Measurements from ENCODE around the gene SRCIN1. TPM values are rescaled to one million over a fixed set of nuclear protein-coding genes. Genes with fewer than 3 reads are reported as not detected.
A peak's percentile ranks its signal among the peaks of the same experiment; 100 is the strongest.
"Not testable (repeated sequence)": the region's sequence is repeated elsewhere in the genome, so short reads cannot be mapped to it uniquely, and the experiment has no call there.

Gene SRCIN1
- polyA plus RNA-seq, 4 donors = 3.0 to 6.2 (median 4.9) TPM

- not testable (repeated sequence) for DNase-seq (ENCODE audit: low read depth in 4 of 4, low spot score in 3 of 4)
These were observed 120.0 kb downstream of the SRCIN1 start for GRCh38 chr17:38485681-38486298.

- no peak for DNase-seq (ENCODE audit: low read depth in 4 of 4, low spot score in 3 of 4)
These were observed 120.6 kb downstream of the SRCIN1 start for GRCh38 chr17:38485146-38485468.

- peak in 1 of 4 donors; percentile 40 for DNase-seq (ENCODE audit: low read depth in 4 of 4, low spot score in 3 of 4)
These were observed 121.3 kb downstream of the SRCIN1 start for GRCh38 chr17:38484242-38485145.

- not testable (repeated sequence) for DNase-seq (ENCODE audit: low read depth in 4 of 4, low spot score in 3 of 4)
These were observed 123.1 kb downstream of the SRCIN1 start for GRCh38 chr17:38482700-38483043.

- not testable (repeated sequence) for DNase-seq (ENCODE audit: low read depth in 4 of 4, low spot score in 3 of 4)
These were observed 123.6 kb downstream of the SRCIN1 start for GRCh38 chr17:38482039-38482699.

Other genes starting within 250 kb of the SRCIN1 start
- 10 to 100 TPM; 43.2 to 62.7 (median 57.1) TPM for gene ARHGAP23, start 177.5 kb downstream of the SRCIN1 start, polyA plus RNA-seq (ENCODE audit: insufficient read length in 4 of 4)
- 1 to 10 TPM; 1.1 to 1.6 (median 1.4) TPM for gene EPOP, start 69.0 kb upstream of the SRCIN1 start, polyA plus RNA-seq (ENCODE audit: insufficient read length in 4 of 4)
- 100 to 1,000 TPM in 1 of 4 donors, 10 to 100 TPM in 3; 64.1 to 137 (median 91.3) TPM for gene MLLT6, start 99.3 kb upstream of the SRCIN1 start, polyA plus RNA-seq (ENCODE audit: insufficient read length in 4 of 4)
- 10 to 100 TPM; 10.3 to 15.4 (median 11.3) TPM for gene CISD3, start 124.4 kb upstream of the SRCIN1 start, polyA plus RNA-seq (ENCODE audit: insufficient read length in 4 of 4)
- gene PCGF2, start 142.4 kb upstream of the SRCIN1 start, polyA plus RNA-seq (ENCODE audit: insufficient read length in 4 of 4) = 100 to 1,000 TPM in 1 of 4 donors, 10 to 100 TPM in 3; 71.4 to 103 (median 83.1) TPM
- 100 to 1,000 TPM in 3 of 4 donors, 10 to 100 TPM in 1; 77.4 to 124 (median 113) TPM for gene PSMB3, start 146.8 kb upstream of the SRCIN1 start, polyA plus RNA-seq (ENCODE audit: insufficient read length in 4 of 4)
- 10 to 100 TPM; 77.9 to 81.5 (median 79.8) TPM for gene PIP4K2B, start 193.6 kb upstream of the SRCIN1 start, polyA plus RNA-seq (ENCODE audit: insufficient read length in 4 of 4)
- gene CWC25, start 219.4 kb upstream of the SRCIN1 start, polyA plus RNA-seq (ENCODE audit: insufficient read length in 4 of 4) = 10 to 100 TPM; 22.1 to 30.5 (median 24.9) TPM
- 1,000 to 10,000 TPM; 2,352 to 3,215 (median 2,597) TPM for gene RPL23, start 247.8 kb upstream of the SRCIN1 start, polyA plus RNA-seq (ENCODE audit: insufficient read length in 4 of 4)

All from left renal pelvis (tissue), 4 donors.